Measurements from ENCODE around the gene SRCAP.

DNA sequence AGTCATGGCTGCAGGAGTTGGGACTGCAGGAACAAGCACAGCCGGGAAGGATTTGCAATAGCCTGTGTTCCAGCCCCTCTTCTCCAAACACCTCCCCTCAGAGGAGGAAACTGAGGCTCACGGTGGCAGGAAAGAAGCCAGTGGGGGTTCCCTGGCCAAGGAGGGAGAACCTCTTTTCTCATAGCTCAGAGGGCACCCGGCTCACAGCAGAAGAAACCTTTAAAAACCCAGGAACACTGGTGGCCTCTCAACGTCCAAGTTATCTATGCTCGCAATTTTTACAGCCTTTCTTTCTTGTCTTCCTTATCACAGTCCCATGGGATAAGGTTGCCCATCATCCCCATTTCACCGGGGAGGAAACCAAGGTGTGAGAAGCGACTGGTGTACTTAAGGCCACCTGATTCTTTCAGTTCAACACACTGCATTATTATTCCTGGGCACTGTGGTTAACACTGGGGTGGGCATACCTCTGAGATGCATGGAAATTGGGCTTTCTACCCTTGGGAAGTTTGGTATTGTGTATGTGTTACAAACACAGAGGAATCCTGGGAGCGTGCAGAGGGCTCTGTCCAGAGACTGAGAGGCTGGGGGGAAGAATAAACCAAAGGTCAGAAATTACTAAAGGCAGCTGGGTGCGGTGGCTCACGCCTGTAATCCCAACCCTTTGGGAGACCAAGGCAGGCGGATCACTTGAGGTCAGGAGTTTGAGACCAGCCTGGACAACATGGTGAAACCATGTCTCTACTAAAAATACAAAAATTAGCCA, 88.8 kb downstream of the SRCAP start:
- TF ChIP-seq ZNF302 (tag by site-specific recombination; IDR thresholded peaks at IDR 0.05; ENCODE audit: low read depth) = no peak
- TF ChIP-seq ZNF423 (tag by site-specific recombination; IDR thresholded peaks at IDR 0.05) = no peak
- no peak for TF ChIP-seq ZNF626 (tag by site-specific recombination; IDR thresholded peaks at IDR 0.05)
- TF ChIP-seq ZNF610 (tag by site-specific recombination; IDR thresholded peaks at IDR 0.05; ENCODE audit: borderline replicate concordance) = no peak
- no peak for TF ChIP-seq GFI1B (tag by site-specific recombination; IDR thresholded peaks at IDR 0.05)
- TF ChIP-seq, protein P1, sequence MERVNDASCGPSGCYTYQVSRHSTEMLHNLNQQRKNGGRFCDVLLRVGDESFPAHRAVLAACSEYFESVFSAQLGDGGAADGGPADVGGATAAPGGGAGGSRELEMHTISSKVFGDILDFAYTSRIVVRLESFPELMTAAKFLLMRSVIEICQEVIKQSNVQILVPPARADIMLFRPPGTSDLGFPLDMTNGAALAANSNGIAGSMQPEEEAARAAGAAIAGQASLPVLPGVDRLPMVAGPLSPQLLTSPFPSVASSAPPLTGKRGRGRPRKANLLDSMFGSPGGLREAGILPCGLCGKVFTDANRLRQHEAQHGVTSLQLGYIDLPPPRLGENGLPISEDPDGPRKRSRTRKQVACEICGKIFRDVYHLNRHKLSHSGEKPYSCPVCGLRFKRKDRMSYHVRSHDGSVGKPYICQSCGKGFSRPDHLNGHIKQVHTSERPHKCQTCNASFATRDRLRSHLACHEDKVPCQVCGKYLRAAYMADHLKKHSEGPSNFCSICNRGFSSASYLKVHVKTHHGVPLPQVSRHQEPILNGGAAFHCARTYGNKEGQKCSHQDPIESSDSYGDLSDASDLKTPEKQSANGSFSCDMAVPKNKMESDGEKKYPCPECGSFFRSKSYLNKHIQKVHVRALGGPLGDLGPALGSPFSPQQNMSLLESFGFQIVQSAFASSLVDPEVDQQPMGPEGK (tag by site-specific recombination; IDR thresholded peaks at IDR 0.05) = no peak
- TF ChIP-seq, protein P2, sequence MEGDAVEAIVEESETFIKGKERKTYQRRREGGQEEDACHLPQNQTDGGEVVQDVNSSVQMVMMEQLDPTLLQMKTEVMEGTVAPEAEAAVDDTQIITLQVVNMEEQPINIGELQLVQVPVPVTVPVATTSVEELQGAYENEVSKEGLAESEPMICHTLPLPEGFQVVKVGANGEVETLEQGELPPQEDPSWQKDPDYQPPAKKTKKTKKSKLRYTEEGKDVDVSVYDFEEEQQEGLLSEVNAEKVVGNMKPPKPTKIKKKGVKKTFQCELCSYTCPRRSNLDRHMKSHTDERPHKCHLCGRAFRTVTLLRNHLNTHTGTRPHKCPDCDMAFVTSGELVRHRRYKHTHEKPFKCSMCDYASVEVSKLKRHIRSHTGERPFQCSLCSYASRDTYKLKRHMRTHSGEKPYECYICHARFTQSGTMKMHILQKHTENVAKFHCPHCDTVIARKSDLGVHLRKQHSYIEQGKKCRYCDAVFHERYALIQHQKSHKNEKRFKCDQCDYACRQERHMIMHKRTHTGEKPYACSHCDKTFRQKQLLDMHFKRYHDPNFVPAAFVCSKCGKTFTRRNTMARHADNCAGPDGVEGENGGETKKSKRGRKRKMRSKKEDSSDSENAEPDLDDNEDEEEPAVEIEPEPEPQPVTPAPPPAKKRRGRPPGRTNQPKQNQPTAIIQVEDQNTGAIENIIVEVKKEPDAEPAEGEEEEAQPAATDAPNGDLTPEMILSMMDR (tag by site-specific recombination; IDR thresholded peaks at IDR 0.05) = no peak
- TF ChIP-seq ZNF214 (tag by site-specific recombination; IDR thresholded peaks at IDR 0.05; ENCODE audit: borderline replicate concordance) = no peak
- TF ChIP-seq, protein P3, sequence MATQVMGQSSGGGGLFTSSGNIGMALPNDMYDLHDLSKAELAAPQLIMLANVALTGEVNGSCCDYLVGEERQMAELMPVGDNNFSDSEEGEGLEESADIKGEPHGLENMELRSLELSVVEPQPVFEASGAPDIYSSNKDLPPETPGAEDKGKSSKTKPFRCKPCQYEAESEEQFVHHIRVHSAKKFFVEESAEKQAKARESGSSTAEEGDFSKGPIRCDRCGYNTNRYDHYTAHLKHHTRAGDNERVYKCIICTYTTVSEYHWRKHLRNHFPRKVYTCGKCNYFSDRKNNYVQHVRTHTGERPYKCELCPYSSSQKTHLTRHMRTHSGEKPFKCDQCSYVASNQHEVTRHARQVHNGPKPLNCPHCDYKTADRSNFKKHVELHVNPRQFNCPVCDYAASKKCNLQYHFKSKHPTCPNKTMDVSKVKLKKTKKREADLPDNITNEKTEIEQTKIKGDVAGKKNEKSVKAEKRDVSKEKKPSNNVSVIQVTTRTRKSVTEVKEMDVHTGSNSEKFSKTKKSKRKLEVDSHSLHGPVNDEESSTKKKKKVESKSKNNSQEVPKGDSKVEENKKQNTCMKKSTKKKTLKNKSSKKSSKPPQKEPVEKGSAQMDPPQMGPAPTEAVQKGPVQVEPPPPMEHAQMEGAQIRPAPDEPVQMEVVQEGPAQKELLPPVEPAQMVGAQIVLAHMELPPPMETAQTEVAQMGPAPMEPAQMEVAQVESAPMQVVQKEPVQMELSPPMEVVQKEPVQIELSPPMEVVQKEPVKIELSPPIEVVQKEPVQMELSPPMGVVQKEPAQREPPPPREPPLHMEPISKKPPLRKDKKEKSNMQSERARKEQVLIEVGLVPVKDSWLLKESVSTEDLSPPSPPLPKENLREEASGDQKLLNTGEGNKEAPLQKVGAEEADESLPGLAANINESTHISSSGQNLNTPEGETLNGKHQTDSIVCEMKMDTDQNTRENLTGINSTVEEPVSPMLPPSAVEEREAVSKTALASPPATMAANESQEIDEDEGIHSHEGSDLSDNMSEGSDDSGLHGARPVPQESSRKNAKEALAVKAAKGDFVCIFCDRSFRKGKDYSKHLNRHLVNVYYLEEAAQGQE (tag by site-specific recombination; IDR thresholded peaks at IDR 0.05) = no peak
- TF ChIP-seq, protein P4, sequence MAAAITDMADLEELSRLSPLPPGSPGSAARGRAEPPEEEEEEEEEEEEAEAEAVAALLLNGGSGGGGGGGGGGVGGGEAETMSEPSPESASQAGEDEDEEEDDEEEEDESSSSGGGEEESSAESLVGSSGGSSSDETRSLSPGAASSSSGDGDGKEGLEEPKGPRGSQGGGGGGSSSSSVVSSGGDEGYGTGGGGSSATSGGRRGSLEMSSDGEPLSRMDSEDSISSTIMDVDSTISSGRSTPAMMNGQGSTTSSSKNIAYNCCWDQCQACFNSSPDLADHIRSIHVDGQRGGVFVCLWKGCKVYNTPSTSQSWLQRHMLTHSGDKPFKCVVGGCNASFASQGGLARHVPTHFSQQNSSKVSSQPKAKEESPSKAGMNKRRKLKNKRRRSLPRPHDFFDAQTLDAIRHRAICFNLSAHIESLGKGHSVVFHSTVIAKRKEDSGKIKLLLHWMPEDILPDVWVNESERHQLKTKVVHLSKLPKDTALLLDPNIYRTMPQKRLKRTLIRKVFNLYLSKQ (tag by site-specific recombination; IDR thresholded peaks at IDR 0.05; ENCODE audit: borderline replicate concordance) = no peak
- TF ChIP-seq, protein P5, sequence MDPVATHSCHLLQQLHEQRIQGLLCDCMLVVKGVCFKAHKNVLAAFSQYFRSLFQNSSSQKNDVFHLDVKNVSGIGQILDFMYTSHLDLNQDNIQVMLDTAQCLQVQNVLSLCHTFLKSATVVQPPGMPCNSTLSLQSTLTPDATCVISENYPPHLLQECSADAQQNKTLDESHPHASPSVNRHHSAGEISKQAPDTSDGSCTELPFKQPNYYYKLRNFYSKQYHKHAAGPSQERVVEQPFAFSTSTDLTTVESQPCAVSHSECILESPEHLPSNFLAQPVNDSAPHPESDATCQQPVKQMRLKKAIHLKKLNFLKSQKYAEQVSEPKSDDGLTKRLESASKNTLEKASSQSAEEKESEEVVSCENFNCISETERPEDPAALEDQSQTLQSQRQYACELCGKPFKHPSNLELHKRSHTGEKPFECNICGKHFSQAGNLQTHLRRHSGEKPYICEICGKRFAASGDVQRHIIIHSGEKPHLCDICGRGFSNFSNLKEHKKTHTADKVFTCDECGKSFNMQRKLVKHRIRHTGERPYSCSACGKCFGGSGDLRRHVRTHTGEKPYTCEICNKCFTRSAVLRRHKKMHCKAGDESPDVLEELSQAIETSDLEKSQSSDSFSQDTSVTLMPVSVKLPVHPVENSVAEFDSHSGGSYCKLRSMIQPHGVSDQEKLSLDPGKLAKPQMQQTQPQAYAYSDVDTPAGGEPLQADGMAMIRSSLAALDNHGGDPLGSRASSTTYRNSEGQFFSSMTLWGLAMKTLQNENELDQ (tag by site-specific recombination; IDR thresholded peaks at IDR 0.05; ENCODE audit: low read depth) = no peak

Data from HEK293 (cell line).